Right lobe of liver (tissue), 6 donors: ENCODE results near the gene IPPK. TPM values are rescaled to one million over a fixed set of nuclear protein-coding genes. Genes with fewer than 3 reads are reported as not detected.
A peak's percentile ranks its signal among the peaks of the same experiment; 100 is the strongest.
"Not testable (repeated sequence)": the region's sequence is repeated elsewhere in the genome, so short reads cannot be mapped to it uniquely, and the experiment has no call there.

ENCODE experiments used
- ATAC-seq, 4 donors: fragments of 200-7000 bp; cut with Tn5 transposase; one replicate each; pipeline ENCODE4 v1.9.1; 2020; ENCODE audit warnings: mild to moderate bottlenecking in 4 of 4, moderate library complexity in 4 of 4
- DNase-seq, 3 donors: peaks; one replicate each; pipeline ENCODE4 v3.0.0-alpha.2; 2020
- H3K27ac ChIP-seq, 3 donors: fragments of 200-600 bp; one replicate each; pipeline ENCODE4 v1.8.0; 2022
- H3K27me3 ChIP-seq, 2 donors: fragments of 200-600 bp; one replicate each; pipeline ENCODE4 v1.8.0; 2022
- H3K36me3 ChIP-seq, 4 donors: fragments of 200-600 bp; sonication (generic) in 1 of 4; one replicate each; pipeline versions ENCODE4 v1.5.1 to v1.8.0; 2017 to 2022; ENCODE audit warnings: control low read depth in 1 of 4
- H3K4me1 ChIP-seq, 4 donors: fragments of 200-600 bp; sonication (generic) in 1 of 4; one replicate each; pipeline versions ENCODE4 v1.5.1 to v1.8.0; 2017 to 2022; ENCODE audit warnings: control low read depth in 1 of 4
- H3K4me3 ChIP-seq, 3 donors: fragments of 200-600 bp; one replicate each; pipeline ENCODE4 v1.8.0; 2022
- H3K9me3 ChIP-seq, 4 donors: fragments of 200-600 bp; sonication (generic) in 1 of 4; one replicate each; pipeline versions ENCODE4 v1.5.1 to v1.8.0; 2017 to 2022; ENCODE audit warnings: control low read depth in 1 of 4
- POLR2A ChIP-seq: fragments of 450-650 bp; IDR thresholded peaks from one replicate; pipeline ENCODE4 v1.6.1; 2017; ENCODE audit warnings: antibody characterized with exemption, mild to moderate bottlenecking
- WGBS: methylation state at CpG from one replicate; pipeline ENCODE4 v1.1.6; 2018; ENCODE audit warnings: low coverage, low lambda C conversion rate; ENCODE audit not compliant: insufficient coverage; ENCODE audit errors: missing lambda C conversion rate; 5-methylcytosine and 5-hydroxymethylcytosine counted together
- intact Hi-C, 2 donors: fragments of 100-400 bp; cut with DNase I; formaldehyde crosslinking; loops; one replicate each; pipeline versions ENCODE4 v1.11.2 to v1.14.1; 2022
- total RNA-seq, 6 experiments: library from RNA; depleted of rRNA in 2 of 6; stranded (reverse); fragments of >200 nt in 2 of 6; fragmentation: NEBNext Ultra II Directional in 3 of 6; extraction: Animal tissue kit (Norgen Biotek cat#: 25700) in 3 of 6; gene quantifications; one replicate each; pipeline versions ENCODE4 v1.1.0 to v1.2.4, GENCODE V29; 2016 to 2023
- TF ChIP-seq, protein P1 (sequence below), 4 donors: fragments of 200-600 bp in 3 of 4; fragments of 450-650 bp in 1 of 4; IDR thresholded peaks; one replicate each; pipeline versions ENCODE4 v1.5.1 to v1.8.0; 2016 to 2022; ENCODE audit warnings: antibody characterized with exemption in 4 of 4, mild to moderate bottlenecking in 2 of 4
- donor health status: DM: no; HTN: yes; CAD: no.
- donor health status: DM: no; HTN: no; CAD: no.
- donor health status: DM: no; HTN: no; CAD: no.
- donor health status: DM: no; HTN: yes; CAD: no.
- donor health status: DM: no; HTN: yes; CAD: no.

The IPPK gene
- total RNA-seq, 6 experiments from 2014 or later, result 2.4 to 4.9 (median 3.7) TPM

GRCh38 chr9:92590377-92590776 lies 79.6 kb downstream of the IPPK start:
- H3K27ac ChIP-seq, result no peak overlapping the region
- TF ChIP-seq POLR2A, result no peak
- TF ChIP-seq, protein P1, sequence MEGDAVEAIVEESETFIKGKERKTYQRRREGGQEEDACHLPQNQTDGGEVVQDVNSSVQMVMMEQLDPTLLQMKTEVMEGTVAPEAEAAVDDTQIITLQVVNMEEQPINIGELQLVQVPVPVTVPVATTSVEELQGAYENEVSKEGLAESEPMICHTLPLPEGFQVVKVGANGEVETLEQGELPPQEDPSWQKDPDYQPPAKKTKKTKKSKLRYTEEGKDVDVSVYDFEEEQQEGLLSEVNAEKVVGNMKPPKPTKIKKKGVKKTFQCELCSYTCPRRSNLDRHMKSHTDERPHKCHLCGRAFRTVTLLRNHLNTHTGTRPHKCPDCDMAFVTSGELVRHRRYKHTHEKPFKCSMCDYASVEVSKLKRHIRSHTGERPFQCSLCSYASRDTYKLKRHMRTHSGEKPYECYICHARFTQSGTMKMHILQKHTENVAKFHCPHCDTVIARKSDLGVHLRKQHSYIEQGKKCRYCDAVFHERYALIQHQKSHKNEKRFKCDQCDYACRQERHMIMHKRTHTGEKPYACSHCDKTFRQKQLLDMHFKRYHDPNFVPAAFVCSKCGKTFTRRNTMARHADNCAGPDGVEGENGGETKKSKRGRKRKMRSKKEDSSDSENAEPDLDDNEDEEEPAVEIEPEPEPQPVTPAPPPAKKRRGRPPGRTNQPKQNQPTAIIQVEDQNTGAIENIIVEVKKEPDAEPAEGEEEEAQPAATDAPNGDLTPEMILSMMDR (IDR thresholded peaks at IDR 0.05), result no peak
- ATAC-seq, result peak; percentile 68 to 85 (median 82)
- no peaks in the 10 kb centered on the region for H3K9me3 ChIP-seq
- 47% methylated on average over 3 of the region's 3 CpGs for WGBS
- H3K4me3 ChIP-seq, result no peak overlapping the region
- DNase-seq, result no peak
- no peaks in the 10 kb centered on the region for H3K27me3 ChIP-seq
- intact Hi-C loops, result no loop called here
- no peaks in the 10 kb centered on the region for H3K36me3 ChIP-seq
- no peaks in the 10 kb centered on the region for H3K4me1 ChIP-seq

- no peak for ATAC-seq
- no peaks in the 10 kb centered on the region for H3K36me3 ChIP-seq
- intact Hi-C loops, result no loop called here
- 60% methylated on average over 1 of the region's 1 CpG for WGBS
- H3K27ac ChIP-seq, result no peak overlapping the region
- H3K9me3 ChIP-seq, result no peaks in the 10 kb centered on the region
- TF ChIP-seq POLR2A, result no peak
- TF ChIP-seq, protein P1 (IDR thresholded peaks at IDR 0.05), result no peak
- H3K4me3 ChIP-seq, result no peak overlapping the region
- no peaks in the 10 kb centered on the region for H3K4me1 ChIP-seq
- DNase-seq, result no peak
- no peaks in the 10 kb centered on the region for H3K27me3 ChIP-seq
Measured at GRCh38 chr9:92589923-92590322, 80.0 kb downstream of the IPPK start.

GRCh38 chr9:92576175-92576574 lies 93.8 kb downstream of the IPPK start:
- H3K9me3 ChIP-seq, result no peaks in the 10 kb centered on the region
- ATAC-seq (no peak), DNase-seq (no peak)
- no peaks in the 10 kb centered on the region for H3K36me3 ChIP-seq
- intact Hi-C loops, result no loop called here
- H3K27ac ChIP-seq, result no peak overlapping the region
- WGBS, result 59% methylated on average over 1 of the region's 1 CpG
- no peaks in the 10 kb centered on the region for H3K27me3 ChIP-seq
- H3K4me3 ChIP-seq, result no peak overlapping the region
- H3K4me1 ChIP-seq, result no peaks in the 10 kb centered on the region
- no peak for TF ChIP-seq POLR2A
- TF ChIP-seq, protein P1 (IDR thresholded peaks at IDR 0.05), result no peak

- H3K9me3 ChIP-seq, H3K27me3 ChIP-seq, H3K36me3 ChIP-seq, H3K27ac ChIP-seq, intact Hi-C loops, DNase-seq, ATAC-seq, H3K4me3 ChIP-seq, H3K4me1 ChIP-seq: not testable (repeated sequence)
- no CpG with 5 or more reads among the region's 14 CpGs for WGBS
Measured at GRCh38 chr9:92573612-92574011, 96.3 kb downstream of the IPPK start.

- intact Hi-C loops, H3K4me1 ChIP-seq, H3K9me3 ChIP-seq, H3K27me3 ChIP-seq, H3K4me3 ChIP-seq, H3K36me3 ChIP-seq, ATAC-seq, DNase-seq, H3K27ac ChIP-seq: not testable (repeated sequence)
- 86% methylated on average over 2 of the region's 2 CpGs for WGBS
Measured at GRCh38 chr9:92571871-92572270, 98.1 kb downstream of the IPPK start.

- intact Hi-C loops, result no loop called here
Measured at GRCh38 chr9:92564982-92565381, 104.9 kb downstream of the IPPK start.

More at GRCh38 chr9:92564982-92565381, 104.9 kb downstream of the IPPK start:
- Histone ChIP-seq H3K36me3 (no peaks in the 10 kb centered on the region), H3K4me1 (no peaks in the 10 kb centered on the region), H3K27ac (no peak overlapping the region), H3K9me3 (no peaks in the 10 kb centered on the region), H3K27me3 (no peaks in the 10 kb centered on the region), H3K4me3 (no peak overlapping the region)
- DNase-seq (no peak), ATAC-seq (no peak)
- TF ChIP-seq, protein P1 (IDR thresholded peaks at IDR 0.05), result no peak
- no peak for TF ChIP-seq POLR2A
- WGBS, result 80% methylated on average over 1 of the region's 2 CpGs
